Activated CD8-positive, alpha-beta memory T cell treated with anti-CD3 and anti-CD28 coated beads, Interleukin-2, amount 50 U/mL, for 24 hours (primary cell): ENCODE results near the gene SRC.

Experiments
- DNase-seq: peaks from one replicate; pipeline ENCODE4 v3.0.0-alpha.2; 2020; ENCODE audit errors: extremely low read depth

The SRC gene

GRCh38 chr20:37395921-37396415, 50.0 kb downstream of the SRC start:
- DNase-seq = no peak

GRCh38 chr20:37396416-37397075, 50.6 kb downstream of the SRC start:
- no peak for DNase-seq

GRCh38 chr20:37397076-37397953, 51.4 kb downstream of the SRC start:
- no peak for DNase-seq

GRCh38 chr20:37397954-37398749, 52.2 kb downstream of the SRC start:
- DNase-seq = no peak

GRCh38 chr20:37398750-37399621, 53.0 kb downstream of the SRC start:
- no peak for DNase-seq

- DNase-seq = no peak
These were observed 55.5 kb downstream of the SRC start for GRCh38 chr20:37401282-37401929.

GRCh38 chr20:37401930-37402675, 56.2 kb downstream of the SRC start:
- no peak for DNase-seq

- DNase-seq = no peak
These were observed 57.4 kb downstream of the SRC start for GRCh38 chr20:37403107-37404033.

GRCh38 chr20:37404461-37404890, 58.5 kb downstream of the SRC start:
- no peak for DNase-seq

GRCh38 chr20:37405351-37405897, 59.5 kb downstream of the SRC start:
- no peak for DNase-seq

GRCh38 chr20:37406010-37406998, 60.4 kb downstream of the SRC start:
- no peak for DNase-seq

GRCh38 chr20:37407019-37407566, 61.2 kb downstream of the SRC start:
- no peak for DNase-seq

- DNase-seq = no peak
These were observed 61.6 kb downstream of the SRC start for GRCh38 chr20:37407573-37408002.

- DNase-seq = no peak
These were observed 62.6 kb downstream of the SRC start for GRCh38 chr20:37408302-37409193.

GRCh38 chr20:37411408-37412219, 65.7 kb downstream of the SRC start:
- DNase-seq = no peak
